OCI-LY1 (cell line): ENCODE measurements around the gene ETDC.

Experiments
- H2AFZ ChIP-seq: fragments of 200-600 bp; sonication (generic), shearing (Covaris generic); 2 replicates; pipeline ENCODE4 v1.6.0; 2014; ENCODE audit warnings: antibody characterized with exemption, mild to moderate bottlenecking, low read length
- H3F3A ChIP-seq: fragments of 200-600 bp; sonication (generic), shearing (Covaris generic); 2 replicates; pipeline ENCODE4 v1.6.0; 2014; ENCODE audit warnings: mild to moderate bottlenecking, antibody characterized with exemption, low read length, moderate library complexity; ENCODE audit not compliant: insufficient read depth
- H3K27ac ChIP-seq: fragments of 200-600 bp; sonication (generic); 2 replicates; pipeline ENCODE4 v1.5.1; 2014; ENCODE audit warnings: low read length, mixed run types, mild to moderate bottlenecking, low read depth; ENCODE audit not compliant: poor library complexity, severe bottlenecking
- H3K27me3 ChIP-seq: fragments of 200-600 bp; sonication (generic); 2 replicates; pipeline ENCODE4 v1.6.0; 2014; ENCODE audit warnings: antibody characterized with exemption, mild to moderate bottlenecking, low read length, moderate library complexity; ENCODE audit not compliant: insufficient read depth
- H3K36me3 ChIP-seq: fragments of 200-600 bp; sonication (generic); 2 replicates; pipeline ENCODE4 v1.6.1; 2014; ENCODE audit warnings: mild to moderate bottlenecking, antibody characterized with exemption, low read length, moderate library complexity, mixed read lengths; ENCODE audit not compliant: insufficient read depth
- H3K4me1 ChIP-seq: fragments of 200-600 bp; sonication (generic); 2 replicates; pipeline ENCODE4 v1.5.1; 2014; ENCODE audit warnings: mild to moderate bottlenecking, low read length, moderate library complexity; ENCODE audit not compliant: insufficient read depth, severe bottlenecking
- H3K4me2 ChIP-seq: fragments of 200-600 bp; sonication (generic), shearing (Covaris generic); 2 replicates; pipeline ENCODE4 v1.6.1; 2014; ENCODE audit warnings: low read length
- H3K4me3 ChIP-seq: fragments of 200-600 bp; sonication (generic); 2 replicates; pipeline ENCODE4 v1.5.1; 2014; ENCODE audit warnings: low read length, low read depth, mild to moderate bottlenecking, mixed read lengths; ENCODE audit not compliant: poor library complexity, severe bottlenecking
- H3K79me2 ChIP-seq: fragments of 200-600 bp; shearing (Covaris generic); 2 replicates; pipeline ENCODE4 v1.6.1; 2016; ENCODE audit warnings: mixed run types, low read length, mixed read lengths; ENCODE audit not compliant: insufficient read depth
- H3K9ac ChIP-seq: fragments of 200-600 bp; sonication (generic), shearing (Covaris generic); 2 replicates; pipeline ENCODE4 v1.6.1; 2014; ENCODE audit warnings: mild to moderate bottlenecking, low read length, mixed read lengths
- H3K9me2 ChIP-seq: fragments of 200-600 bp; sonication (generic), shearing (Covaris generic); 2 replicates; pipeline ENCODE4 v1.6.1; 2014; ENCODE audit warnings: low read depth, mild to moderate bottlenecking, low read length, mixed read lengths
- H3K9me3 ChIP-seq: fragments of 200-600 bp; shearing (Covaris generic); 2 replicates; pipeline ENCODE4 v1.6.1; 2014; ENCODE audit warnings: low read length, mixed read lengths
- H4K20me1 ChIP-seq: fragments of 200-600 bp; sonication (generic), shearing (Covaris generic); 2 replicates; pipeline ENCODE4 v1.6.0; 2016; ENCODE audit warnings: mild to moderate bottlenecking, low read length; ENCODE audit not compliant: insufficient read depth
- CTCF ChIP-seq: fragments of 200-600 bp; sonication (generic), shearing (Covaris generic); IDR thresholded peaks from 2 replicates; pipeline ENCODE4 v1.5.1; 2017; ENCODE audit warnings: mild to moderate bottlenecking, antibody characterized with exemption, low read length, moderate library complexity, mixed read lengths
- EZH2 ChIP-seq: fragments of 200-600 bp; sonication (generic), shearing (Covaris generic); IDR thresholded peaks from 2 replicates; pipeline ENCODE4 v1.8.0; 2017; ENCODE audit warnings: borderline replicate concordance, mixed run types, mild to moderate bottlenecking, antibody characterized with exemption, low read length, moderate library complexity, mixed read lengths

ETDC gene

DNA sequence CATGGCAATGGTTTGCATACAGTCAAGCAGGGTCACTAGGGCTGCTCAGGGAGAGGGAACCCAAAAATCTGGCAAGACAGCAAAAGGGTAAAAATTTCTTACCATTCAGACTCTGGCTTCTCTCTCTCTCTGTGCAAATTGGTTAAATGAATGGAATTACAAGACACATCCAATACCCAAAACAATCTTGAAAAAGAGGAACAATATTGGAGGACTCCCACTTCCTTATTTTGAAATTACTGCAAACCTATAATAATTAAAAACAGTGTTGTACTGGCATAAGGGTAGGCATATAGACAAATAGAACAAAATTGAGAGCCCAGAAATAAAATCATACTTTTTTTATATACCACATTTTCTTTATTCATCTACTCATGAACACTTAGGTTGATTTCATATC lies 33.3 kb upstream of the ETDC start:
- H3K9me3 ChIP-seq: no peaks in the 10 kb centered on the region
- H3K4me3 ChIP-seq: no peak overlapping the region
- H3F3A ChIP-seq: no peaks in the 10 kb centered on the region
- H3K4me1 ChIP-seq: no peaks in the 10 kb centered on the region
- H3K79me2 ChIP-seq: no peaks in the 10 kb centered on the region
- no peaks in the 10 kb centered on the region for H4K20me1 ChIP-seq
- no peaks in the 10 kb centered on the region for H3K9me2 ChIP-seq
- no peaks in the 10 kb centered on the region for H3K27me3 ChIP-seq
- H3K4me2 ChIP-seq: no peak overlapping the region
- no peak overlapping the region for H2AFZ ChIP-seq
- no peaks in the 10 kb centered on the region for H3K36me3 ChIP-seq
- TF ChIP-seq CTCF (no peak), EZH2 (no peak)
- H3K9ac ChIP-seq: no peak overlapping the region
- H3K27ac ChIP-seq: no peak overlapping the region

DNA sequence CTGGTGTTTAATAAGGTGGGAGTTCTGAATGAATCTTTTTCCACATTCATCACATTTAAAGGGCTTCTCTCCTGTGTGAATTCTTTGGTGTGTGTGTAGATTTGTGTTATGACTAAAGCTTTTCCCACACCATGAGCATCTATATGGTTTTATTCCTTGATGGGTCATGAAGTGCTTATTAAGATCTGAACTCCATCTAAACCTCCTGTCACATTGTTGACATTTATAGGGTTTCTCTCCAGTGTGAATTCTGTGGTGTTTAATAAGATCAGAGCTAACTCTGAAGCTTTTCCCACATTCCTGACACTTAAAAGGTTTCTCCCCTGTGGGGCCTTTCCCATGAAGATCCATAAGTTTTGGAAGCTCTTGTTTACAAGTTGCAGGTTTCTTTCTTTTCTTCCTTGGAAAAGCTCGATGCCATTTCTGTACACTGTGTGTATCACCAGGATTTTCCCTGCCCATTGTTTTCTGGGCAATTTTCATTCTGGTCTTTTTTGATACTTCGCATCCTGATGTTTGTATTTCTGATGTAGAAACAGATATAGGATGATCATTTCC lies 21.9 kb upstream of the ETDC start:
- no peaks in the 10 kb centered on the region for H4K20me1 ChIP-seq
- H3F3A ChIP-seq: no peaks in the 10 kb centered on the region
- H3K36me3 ChIP-seq: no peaks in the 10 kb centered on the region; the same call in 1 of the 2 replicates
- H3K27me3 ChIP-seq: no peaks in the 10 kb centered on the region
- H2AFZ ChIP-seq: no peak overlapping the region
- H3K79me2 ChIP-seq: no peaks in the 10 kb centered on the region
- H3K4me2 ChIP-seq: no peak overlapping the region
- H3K9ac ChIP-seq: no peak overlapping the region
- no peaks in the 10 kb centered on the region for H3K9me3 ChIP-seq
- H3K27ac ChIP-seq: no peak overlapping the region
- no peaks in the 10 kb centered on the region for H3K4me1 ChIP-seq
- no peak overlapping the region for H3K4me3 ChIP-seq
- no peaks in the 10 kb centered on the region for H3K9me2 ChIP-seq
- TF ChIP-seq CTCF (no peak), EZH2 (no peak)

GRCh38 chrX:135295238-135295943 lies 13.9 kb upstream of the ETDC start:
- no peaks in the 10 kb centered on the region for H3K79me2 ChIP-seq
- H3K9me3 ChIP-seq: no peaks in the 10 kb centered on the region
- H3K9me2 ChIP-seq: no peaks in the 10 kb centered on the region
- H3K27ac ChIP-seq: no peak overlapping the region
- H3K27me3 ChIP-seq: no peaks in the 10 kb centered on the region
- no peaks in the 10 kb centered on the region for H3K36me3 ChIP-seq
- peak overlapping the region; percentile 56 for H3K9ac ChIP-seq
- peaks cover 12% of the 10 kb centered on the region for H3K4me1 ChIP-seq
- H4K20me1 ChIP-seq: no peaks in the 10 kb centered on the region
- peak overlapping the region; percentile 64 for H3K4me3 ChIP-seq
- peak overlapping the region; percentile 72 for H3K4me2 ChIP-seq
- peak; percentile 27; the same call in 1 of the 2 replicates for TF ChIP-seq CTCF
- TF ChIP-seq EZH2: no peak
- no peak overlapping the region for H2AFZ ChIP-seq
- no peaks in the 10 kb centered on the region for H3F3A ChIP-seq
